Iris pigment epithelial cell (primary cell): ENCODE data around the gene KLHL6.
"Not testable (repeated sequence)": the region's sequence is repeated elsewhere in the genome, so short reads cannot be mapped to it uniquely, and the experiment has no call there.

ENCODE experiments used
- DNase-seq: peaks from one replicate; pipeline ENCODE4 v3.0.0-alpha.2; 2011; ENCODE audit warnings: low read depth

The KLHL6 gene

GRCh38 chr3:183487016-183487415 is 68.5 kb downstream of the KLHL6 start:
- no peak for DNase-seq

GRCh38 chr3:183486472-183486871 is 69.0 kb downstream of the KLHL6 start:
- no peak for DNase-seq

GRCh38 chr3:183485585-183485984 is 69.9 kb downstream of the KLHL6 start:
- no peak for DNase-seq

- no peak for DNase-seq
These were observed 70.4 kb downstream of the KLHL6 start for GRCh38 chr3:183485093-183485492.

- DNase-seq: no peak
These were observed 71.0 kb downstream of the KLHL6 start for GRCh38 chr3:183484431-183485075.

GRCh38 chr3:183481582-183481981 is 73.9 kb downstream of the KLHL6 start:
- peak; percentile 66 for DNase-seq

GRCh38 chr3:183478501-183478900 is 77.0 kb downstream of the KLHL6 start:
- no peak for DNase-seq

DNA sequence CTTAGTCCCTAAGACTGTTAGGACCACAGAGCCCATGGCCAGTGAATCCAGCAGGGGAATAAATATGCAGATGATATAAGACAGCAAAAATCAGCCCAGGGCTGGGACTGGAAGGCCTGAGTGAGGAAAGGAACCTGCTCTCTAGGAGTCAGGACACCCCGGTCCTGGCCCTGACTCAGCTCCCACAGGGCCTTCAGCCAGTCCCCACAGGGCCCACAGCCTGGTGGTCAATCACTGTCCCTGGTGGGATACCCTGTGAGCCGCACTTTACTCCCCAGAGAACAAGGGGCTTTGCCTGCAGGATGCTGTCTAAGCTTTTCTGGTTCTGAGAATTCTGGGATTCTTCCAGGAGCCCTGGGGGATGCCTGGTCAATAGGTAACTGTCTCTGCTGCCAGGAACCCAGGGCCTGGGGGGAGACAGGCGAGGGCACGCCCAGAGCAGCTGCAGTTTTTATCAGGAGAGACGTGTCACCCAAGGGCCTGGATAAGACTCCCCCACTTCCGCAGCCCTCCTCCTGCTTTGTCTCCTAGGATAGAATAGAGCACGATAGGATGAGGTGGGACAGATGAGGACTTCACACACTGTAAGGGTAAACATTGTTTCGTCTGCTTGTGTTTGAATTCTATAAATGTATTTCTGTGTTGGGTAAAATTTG is 77.6 kb downstream of the KLHL6 start:
- DNase-seq: no peak

DNA sequence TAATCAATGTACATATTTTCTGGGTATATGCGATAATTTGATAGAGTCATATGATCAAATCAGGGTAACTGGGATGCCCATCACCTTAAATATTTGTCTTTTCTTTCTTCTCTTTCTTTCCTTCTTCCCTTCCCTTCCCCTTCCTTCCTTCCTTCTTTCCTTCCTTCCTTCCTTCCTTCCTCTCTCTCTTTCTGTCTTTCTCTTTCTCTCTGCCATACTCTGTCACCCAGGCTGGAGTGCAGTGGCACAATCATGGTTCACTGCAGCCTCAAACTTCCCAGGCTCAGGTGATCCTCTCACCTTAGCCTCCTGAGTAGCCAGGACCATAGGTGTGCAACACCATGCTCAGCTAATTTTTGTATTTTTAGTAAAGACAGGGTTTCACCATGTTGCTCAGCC is 79.7 kb downstream of the KLHL6 start:
- not testable (repeated sequence) for DNase-seq

GRCh38 chr3:183475016-183475763 is 80.3 kb downstream of the KLHL6 start:
- no peak for DNase-seq

DNA sequence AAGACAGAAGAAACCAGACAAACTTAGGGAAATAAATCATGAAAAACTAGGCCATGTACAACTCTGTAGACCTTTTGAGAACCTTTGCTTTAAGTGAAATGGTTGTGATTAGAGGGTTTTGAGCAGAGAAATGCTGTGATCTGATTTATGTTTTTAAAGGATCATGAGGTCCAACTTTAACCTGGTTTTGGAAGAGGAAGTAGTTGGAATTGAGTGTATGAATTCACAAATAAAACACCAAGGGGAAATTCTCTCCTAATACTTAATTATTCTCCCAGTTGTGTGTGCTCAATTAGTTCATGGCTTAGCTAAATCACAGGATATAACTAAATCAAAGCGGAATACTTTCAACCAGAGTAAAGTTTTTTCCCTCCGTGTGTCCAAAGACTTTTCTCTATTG is 81.5 kb downstream of the KLHL6 start:
- DNase-seq: no peak

DNA sequence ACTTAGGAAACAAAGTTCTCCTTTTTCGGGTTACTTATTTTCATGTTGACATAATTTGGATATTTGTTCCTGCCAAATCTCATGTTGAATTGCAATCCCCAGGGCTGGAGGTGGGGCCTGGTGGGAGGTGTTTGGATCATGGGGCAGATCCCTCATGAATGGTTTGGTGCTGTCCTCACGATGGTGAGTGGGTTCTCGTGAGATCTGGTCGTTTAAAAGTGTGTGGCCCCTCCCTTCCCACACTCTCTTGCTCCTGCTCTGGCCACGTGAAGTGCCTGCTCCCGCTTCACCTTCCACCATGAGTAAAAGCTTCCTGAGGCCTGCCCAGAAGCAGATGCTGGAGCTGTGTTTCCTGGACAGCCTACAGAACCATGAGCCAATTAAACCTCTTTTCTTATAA is 83.4 kb downstream of the KLHL6 start:
- DNase-seq: no peak

- DNase-seq: no peak
These were observed 87.1 kb downstream of the KLHL6 start for GRCh38 chr3:183468424-183468823.

DNA sequence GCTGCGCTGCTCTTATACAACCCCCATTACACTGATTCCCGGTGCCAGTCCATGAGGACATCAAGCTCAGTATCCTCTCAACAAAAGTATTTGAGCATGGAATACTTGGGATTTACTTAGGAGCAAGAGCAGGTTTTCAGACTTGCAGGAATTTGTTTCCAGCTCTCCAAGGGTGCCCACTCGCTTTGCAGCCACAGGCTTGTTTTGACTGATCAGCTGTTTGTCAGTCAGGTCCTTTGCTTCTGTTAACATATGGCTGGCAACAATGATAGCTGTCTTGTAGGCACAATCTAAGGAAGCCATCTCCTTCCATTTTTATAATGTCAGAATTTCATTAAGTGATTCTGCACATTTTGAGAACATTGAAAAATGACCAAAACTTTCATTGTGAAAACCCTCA is 88.9 kb downstream of the KLHL6 start:
- no peak for DNase-seq

DNA sequence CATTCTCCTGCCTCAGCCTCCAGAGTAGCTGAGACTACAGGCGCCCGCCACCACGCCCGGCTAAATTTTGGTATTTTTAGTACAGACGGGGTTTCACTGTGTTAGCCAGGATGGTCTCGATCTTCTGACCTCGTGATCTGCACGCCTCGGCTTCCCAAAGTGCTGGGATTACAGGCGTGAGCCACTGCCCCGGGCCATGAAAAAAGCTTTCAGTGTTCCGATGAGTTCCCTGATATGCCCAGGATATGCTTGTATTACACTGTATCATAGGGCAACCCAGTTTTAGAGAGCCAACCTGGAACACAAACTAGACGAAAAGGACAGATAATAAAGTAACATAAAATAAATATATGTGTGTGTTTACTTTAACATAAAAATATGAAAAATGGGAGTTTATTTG is 89.8 kb downstream of the KLHL6 start:
- DNase-seq: not testable (repeated sequence)

DNA sequence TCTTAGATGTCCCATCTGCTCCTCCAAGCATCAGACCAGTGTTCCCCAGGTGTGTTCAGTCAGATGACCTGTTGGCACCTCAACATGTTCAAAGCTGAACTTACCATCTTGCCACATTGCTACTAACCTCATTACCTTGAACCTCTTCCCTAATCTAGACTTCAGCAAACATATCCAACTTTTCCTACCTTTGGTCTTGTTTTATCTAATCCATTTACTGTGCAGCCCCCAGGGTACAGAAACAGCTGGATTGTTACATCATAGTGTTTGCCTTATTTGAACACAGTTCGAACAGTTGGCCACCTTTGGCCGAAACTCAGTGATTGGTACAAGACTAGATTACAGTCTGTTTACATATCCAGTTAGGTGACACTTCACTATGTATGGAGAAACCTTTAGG is 91.0 kb downstream of the KLHL6 start:
- no peak for DNase-seq

GRCh38 chr3:183460081-183461055 is 95.1 kb downstream of the KLHL6 start:
- no peak for DNase-seq

GRCh38 chr3:183455089-183455488 is 100.4 kb downstream of the KLHL6 start:
- peak; percentile 68 for DNase-seq

GRCh38 chr3:183454064-183454463 is 101.4 kb downstream of the KLHL6 start:
- no peak for DNase-seq

DNA sequence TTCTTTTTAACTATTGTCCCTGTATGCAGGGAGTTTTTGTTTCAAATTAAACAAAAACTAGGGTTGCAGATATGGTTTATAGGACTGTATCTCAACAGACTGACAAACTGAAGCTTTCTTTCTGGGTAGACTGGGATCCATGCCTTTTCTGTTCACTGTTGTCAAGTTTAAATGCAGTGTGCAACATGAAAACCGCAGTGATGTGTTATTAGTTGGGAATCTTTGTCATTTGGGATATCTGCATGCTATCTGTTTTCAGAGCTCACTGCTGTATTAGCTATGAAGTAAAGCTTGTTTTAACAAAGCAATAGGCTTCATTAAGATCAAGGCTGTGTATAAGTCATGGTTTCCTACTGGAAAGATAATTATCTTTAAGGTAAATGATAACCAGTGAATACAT is 105.7 kb downstream of the KLHL6 start:
- DNase-seq: peak; percentile 45

- DNase-seq: peak; percentile 49
These were observed 106.1 kb downstream of the KLHL6 start for GRCh38 chr3:183449391-183449790.
